Retinal pigment epithelial cell (primary cell): ENCODE data around the gene PPOX.

Experiments used
- DNase-seq: peaks from one replicate; pipeline ENCODE4 v3.0.0-alpha.2; 2010; ENCODE audit warnings: low read depth
- H3K4me3 ChIP-seq: 2 replicates; pipeline ENCODE4 v1.5.1; 2011; ENCODE audit warnings: mild to moderate bottlenecking, low read length, control low read depth, moderate library complexity
- TF ChIP-seq, protein P1 (sequence below): conservative IDR thresholded peaks from 2 replicates; pipeline ENCODE4 v1.5.1; 2011; ENCODE audit warnings: low read depth, low read length, control low read depth, inconsistent platforms

The PPOX gene

GRCh38 chr1:161206411-161207140 lies 40.4 kb downstream of the PPOX start:
- TF ChIP-seq, protein P1, sequence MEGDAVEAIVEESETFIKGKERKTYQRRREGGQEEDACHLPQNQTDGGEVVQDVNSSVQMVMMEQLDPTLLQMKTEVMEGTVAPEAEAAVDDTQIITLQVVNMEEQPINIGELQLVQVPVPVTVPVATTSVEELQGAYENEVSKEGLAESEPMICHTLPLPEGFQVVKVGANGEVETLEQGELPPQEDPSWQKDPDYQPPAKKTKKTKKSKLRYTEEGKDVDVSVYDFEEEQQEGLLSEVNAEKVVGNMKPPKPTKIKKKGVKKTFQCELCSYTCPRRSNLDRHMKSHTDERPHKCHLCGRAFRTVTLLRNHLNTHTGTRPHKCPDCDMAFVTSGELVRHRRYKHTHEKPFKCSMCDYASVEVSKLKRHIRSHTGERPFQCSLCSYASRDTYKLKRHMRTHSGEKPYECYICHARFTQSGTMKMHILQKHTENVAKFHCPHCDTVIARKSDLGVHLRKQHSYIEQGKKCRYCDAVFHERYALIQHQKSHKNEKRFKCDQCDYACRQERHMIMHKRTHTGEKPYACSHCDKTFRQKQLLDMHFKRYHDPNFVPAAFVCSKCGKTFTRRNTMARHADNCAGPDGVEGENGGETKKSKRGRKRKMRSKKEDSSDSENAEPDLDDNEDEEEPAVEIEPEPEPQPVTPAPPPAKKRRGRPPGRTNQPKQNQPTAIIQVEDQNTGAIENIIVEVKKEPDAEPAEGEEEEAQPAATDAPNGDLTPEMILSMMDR, result no peak
- DNase-seq, result no peak
- no peak overlapping the region for H3K4me3 ChIP-seq

GRCh38 chr1:161207173-161207572 lies 40.9 kb downstream of the PPOX start:
- DNase-seq, result no peak

DNA sequence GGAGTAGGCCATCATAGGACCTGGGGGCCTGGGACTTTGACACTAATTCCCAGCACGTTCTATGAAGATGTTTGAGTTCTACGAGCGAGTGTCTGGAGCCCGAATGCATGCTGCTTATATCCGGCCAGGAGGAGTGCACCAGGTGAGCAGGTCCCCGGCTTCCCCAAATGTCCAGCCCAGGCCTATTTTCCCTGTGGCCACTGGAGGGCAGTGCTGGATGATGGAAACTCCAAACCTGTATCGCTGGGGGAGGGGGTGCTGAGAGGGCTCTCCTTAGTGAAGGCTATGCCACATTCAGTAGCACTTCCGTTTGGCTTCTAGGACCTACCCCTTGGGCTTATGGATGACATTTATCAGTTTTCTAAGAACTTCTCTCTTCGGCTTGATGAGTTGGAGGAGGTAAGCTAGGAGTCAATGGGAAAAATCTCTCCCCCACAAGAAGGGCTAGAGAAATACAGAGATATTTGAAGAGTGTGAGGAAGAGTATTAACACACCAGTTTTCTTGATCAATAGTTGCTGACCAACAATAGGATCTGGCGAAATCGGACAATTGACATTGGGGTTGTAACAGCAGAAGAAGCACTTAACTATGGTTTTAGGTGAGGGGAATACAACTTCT lies 43.7 kb downstream of the PPOX start:
- TF ChIP-seq, protein P1, result peak; percentile 97
- no peak for DNase-seq
- H3K4me3 ChIP-seq, result no peak overlapping the region

More at GRCh38 chr1:161207173-161207572, 40.9 kb downstream of the PPOX start:
- TF ChIP-seq, protein P1, result no peak
- H3K4me3 ChIP-seq, result no peak overlapping the region

GRCh38 chr1:161214369-161214768 lies 48.1 kb downstream of the PPOX start:
- TF ChIP-seq, protein P1, result no peak
- H3K4me3 ChIP-seq, result no peak overlapping the region
- no peak for DNase-seq

- DNase-seq, result no peak
Measured at GRCh38 chr1:161215076-161215475, 48.9 kb downstream of the PPOX start, which contains the start of gene FCER1G. Gene FCER1G, plus strand, starts transcription at chr1:161215295. Its CDS starts 27 bp downstream, at chr1:161215322.

GRCh38 chr1:161216945-161217712 lies 50.9 kb downstream of the PPOX start:
- no peak overlapping the region for H3K4me3 ChIP-seq
- TF ChIP-seq, protein P1, result no peak
- DNase-seq, result no peak

More at GRCh38 chr1:161215076-161215475, 48.9 kb downstream of the PPOX start, which contains the start of gene FCER1G:
- TF ChIP-seq, protein P1, result no peak
- no peak within 1 kb of the TSS for H3K4me3 ChIP-seq
